Skeletal muscle satellite cell (primary cell): ENCODE data around the gene KRTAP17-1. TPM values are rescaled to one million over a fixed set of nuclear protein-coding genes. Genes with fewer than 3 reads are reported as not detected.
"Not testable (repeated sequence)": the region's sequence is repeated elsewhere in the genome, so short reads cannot be mapped to it uniquely, and the experiment has no call there.

ENCODE experiments used
- H3K27me3 ChIP-seq: 2 replicates; pipeline ENCODE4 v1.7.0; 2013; ENCODE audit warnings: low read length; ENCODE audit not compliant: control insufficient read depth, insufficient read depth
- H3K36me3 ChIP-seq: 2 replicates; pipeline ENCODE4 v1.7.0; 2013; ENCODE audit warnings: mild to moderate bottlenecking, control low read depth, low read length; ENCODE audit not compliant: insufficient read depth
- H3K4me1 ChIP-seq: 2 replicates; pipeline ENCODE4 v1.7.0; 2013; ENCODE audit warnings: low read length; ENCODE audit not compliant: control insufficient read depth, insufficient read depth
- H3K4me2 ChIP-seq: 2 replicates; pipeline ENCODE4 v1.7.0; 2013; ENCODE audit warnings: mild to moderate bottlenecking, low read length
- H3K4me3 ChIP-seq: 2 replicates; pipeline ENCODE4 v1.7.0; 2013; ENCODE audit warnings: low read length
- H3K9ac ChIP-seq: 2 replicates; pipeline ENCODE4 v1.7.0; 2013; ENCODE audit warnings: mild to moderate bottlenecking, low read depth, low read length, moderate library complexity
- H3K9me3 ChIP-seq: replicated peaks from 2 replicates; pipeline ENCODE4 v1.7.0; 2013; ENCODE audit warnings: mild to moderate bottlenecking, control low read depth, low read length
- total RNA-seq: library from RNA; depleted of rRNA; stranded (reverse); fragments of >200 nt; gene quantifications from 2 replicates; pipeline ENCODE4 v1.2.3, GENCODE V29; 2012; rRNA removed

Gene KRTAP17-1
- not detected in 2 replicates for total RNA-seq

GRCh38 chr17:41315204-41315794 lies at the start of gene KRTAP17-1:
Gene KRTAP17-1 (minus strand): TSS chr17:41315710. CDS start chr17:41315650, 60 bp downstream.
- H3K36me3 ChIP-seq = no peaks in the 10 kb centered on the region
- H3K4me2 ChIP-seq = no peak within 1 kb of the TSS
- peaks cover 3% of the 10 kb centered on the region for H3K27me3 ChIP-seq
- no peaks in the 10 kb centered on the region for H3K4me1 ChIP-seq
- H3K9me3 ChIP-seq = no peaks in the 10 kb centered on the region
- no peak within 1 kb of the TSS for H3K4me3 ChIP-seq
- H3K9ac ChIP-seq = no peak within 1 kb of the TSS

- H3K9me3 ChIP-seq = no peaks in the 10 kb centered on the region
- H3K4me2 ChIP-seq = no peak overlapping the region
- H3K4me3 ChIP-seq = no peak overlapping the region
- no peaks in the 10 kb centered on the region for H3K27me3 ChIP-seq
- H3K9ac ChIP-seq = no peak overlapping the region
- H3K4me1 ChIP-seq = peaks cover 11% of the 10 kb centered on the region
- no peaks in the 10 kb centered on the region for H3K36me3 ChIP-seq
Measured at GRCh38 chr17:41363881-41364280, 48.4 kb upstream of the KRTAP17-1 start.

- H3K4me1 ChIP-seq = no peaks in the 10 kb centered on the region
- no peak overlapping the region for H3K4me2 ChIP-seq
- no peaks in the 10 kb centered on the region for H3K9me3 ChIP-seq
- H3K4me3 ChIP-seq = no peak overlapping the region
- H3K36me3 ChIP-seq = no peaks in the 10 kb centered on the region
- no peak overlapping the region for H3K9ac ChIP-seq
- H3K27me3 ChIP-seq = no peaks in the 10 kb centered on the region
Measured at GRCh38 chr17:41360296-41360995, 44.9 kb upstream of the KRTAP17-1 start.

- Histone ChIP-seq H3K36me3 (no peaks in the 10 kb centered on the region), H3K4me3 (no peak overlapping the region), H3K9ac (no peak overlapping the region), H3K4me1 (no peaks in the 10 kb centered on the region), H3K9me3 (no peaks in the 10 kb centered on the region), H3K27me3 (peaks cover 10% of the 10 kb centered on the region), H3K4me2 (no peak overlapping the region)
Measured at GRCh38 chr17:41354536-41354935, 39.0 kb upstream of the KRTAP17-1 start.

- Histone ChIP-seq H3K36me3 (no peaks in the 10 kb centered on the region), H3K4me1 (no peaks in the 10 kb centered on the region), H3K9ac (no peak overlapping the region), H3K9me3 (no peaks in the 10 kb centered on the region), H3K4me2 (no peak overlapping the region), H3K4me3 (no peak overlapping the region), H3K27me3 (peaks cover 10% of the 10 kb centered on the region)
Measured at GRCh38 chr17:41352597-41353366, 37.3 kb upstream of the KRTAP17-1 start.

GRCh38 chr17:41351177-41351576 lies 35.7 kb upstream of the KRTAP17-1 start:
- peaks cover 10% of the 10 kb centered on the region for H3K27me3 ChIP-seq
- no peak overlapping the region for H3K4me2 ChIP-seq
- no peak overlapping the region for H3K4me3 ChIP-seq
- H3K36me3 ChIP-seq = no peaks in the 10 kb centered on the region
- H3K4me1 ChIP-seq = no peaks in the 10 kb centered on the region
- no peak overlapping the region for H3K9ac ChIP-seq
- no peaks in the 10 kb centered on the region for H3K9me3 ChIP-seq

- H3K36me3 ChIP-seq, H3K4me1 ChIP-seq, H3K4me2 ChIP-seq, H3K9ac ChIP-seq, H3K4me3 ChIP-seq, H3K9me3 ChIP-seq: not testable (repeated sequence)
- peaks cover 13% of the 10 kb centered on the region for H3K27me3 ChIP-seq
Measured at GRCh38 chr17:41350381-41350878, 34.9 kb upstream of the KRTAP17-1 start, which contains the start of gene KRT33A. Gene KRT33A (minus strand): TSS chr17:41350828. CDS start chr17:41350767, 61 bp downstream.

- no peak overlapping the region for H3K4me3 ChIP-seq
- no peaks in the 10 kb centered on the region for H3K9me3 ChIP-seq
- H3K4me1 ChIP-seq = no peaks in the 10 kb centered on the region
- H3K36me3 ChIP-seq = no peaks in the 10 kb centered on the region
- H3K4me2 ChIP-seq = no peak overlapping the region
- no peak overlapping the region for H3K9ac ChIP-seq
- peaks cover 16% of the 10 kb centered on the region for H3K27me3 ChIP-seq
Measured at GRCh38 chr17:41347869-41348760, 32.6 kb upstream of the KRTAP17-1 start.

- H3K9me3 ChIP-seq, H3K27me3 ChIP-seq, H3K36me3 ChIP-seq, H3K4me1 ChIP-seq, H3K4me2 ChIP-seq, H3K9ac ChIP-seq, H3K4me3 ChIP-seq: not testable (repeated sequence)
Measured at GRCh38 chr17:41346421-41346820, 30.9 kb upstream of the KRTAP17-1 start.

- Histone ChIP-seq H3K36me3 (no peaks in the 10 kb centered on the region), H3K9ac (no peak overlapping the region), H3K9me3 (no peaks in the 10 kb centered on the region), H3K4me3 (no peak overlapping the region), H3K4me1 (no peaks in the 10 kb centered on the region), H3K27me3 (peaks cover 7% of the 10 kb centered on the region), H3K4me2 (no peak overlapping the region)
Measured at GRCh38 chr17:41345992-41346391, 30.5 kb upstream of the KRTAP17-1 start.

GRCh38 chr17:41343029-41343428 lies 27.5 kb upstream of the KRTAP17-1 start:
- H3K4me1 ChIP-seq = no peaks in the 10 kb centered on the region

More at GRCh38 chr17:41343029-41343428, 27.5 kb upstream of the KRTAP17-1 start:
- Histone ChIP-seq H3K27me3 (peaks cover 7% of the 10 kb centered on the region), H3K9ac (no peak overlapping the region), H3K4me3 (no peak overlapping the region), H3K4me2 (no peak overlapping the region), H3K9me3 (no peaks in the 10 kb centered on the region), H3K36me3 (no peaks in the 10 kb centered on the region)
